Fibroblast of skin of left biceps (primary cell): ENCODE data around the gene OR2Z1.
"Not testable (repeated sequence)": the region's sequence is repeated elsewhere in the genome, so short reads cannot be mapped to it uniquely, and the experiment has no call there.

Experiments used
- DNase-seq, 2 experiments: peaks; one replicate each; pipeline ENCODE4 v3.0.0-alpha.2; 2013; ENCODE audit warnings: low read depth in 2 of 2

The OR2Z1 gene

GRCh38 chr19:8703223-8703622 is 18.2 kb upstream of the OR2Z1 start:
- no peak for DNase-seq

- DNase-seq = not testable (repeated sequence)
These were observed 16.1 kb upstream of the OR2Z1 start for GRCh38 chr19:8705304-8705703.

- DNase-seq = no peak
These were observed 15.7 kb upstream of the OR2Z1 start for GRCh38 chr19:8705742-8706141.

DNA sequence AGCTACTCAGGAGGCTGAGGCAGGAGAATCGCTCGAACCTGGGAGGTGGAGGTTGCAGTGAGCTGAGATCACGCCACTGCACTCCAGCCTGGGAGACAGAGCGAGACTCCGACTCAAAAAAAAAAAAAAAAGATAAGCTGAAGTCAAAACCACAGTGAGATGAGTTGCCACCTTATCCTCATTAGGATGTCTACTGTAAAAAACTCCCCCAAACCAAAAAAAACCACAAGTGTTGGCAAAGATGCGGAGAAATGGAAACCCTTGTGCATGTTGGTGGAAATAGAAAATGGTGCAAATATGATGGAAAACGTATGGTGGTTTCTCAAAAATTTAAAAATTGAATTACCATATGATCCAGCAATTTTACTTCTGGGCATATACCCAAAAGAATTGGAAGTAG is 11.1 kb upstream of the OR2Z1 start:
- DNase-seq = not testable (repeated sequence)

- DNase-seq = no peak
These were observed 598 bp downstream of the OR2Z1 start for GRCh38 chr19:8722032-8722431.

DNA sequence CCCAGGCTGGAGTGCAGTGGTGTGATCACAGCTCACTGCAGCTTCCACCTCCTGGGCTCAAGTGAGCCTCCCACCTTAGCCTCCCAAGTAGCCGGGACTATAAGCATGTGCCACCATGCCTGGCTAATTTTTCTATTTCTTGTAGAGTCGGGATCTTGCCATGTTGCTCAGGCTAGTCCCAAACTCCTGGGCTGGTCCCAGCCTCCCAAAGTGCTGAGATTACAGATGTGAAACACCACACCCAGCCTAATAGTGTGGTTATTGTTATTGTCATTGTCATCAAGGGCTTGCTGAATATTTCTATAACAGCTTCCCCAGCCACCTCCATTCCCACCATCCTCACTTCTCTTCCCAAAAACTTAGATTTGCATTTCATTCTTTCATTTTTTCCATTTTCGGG is 2.8 kb downstream of the OR2Z1 start:
- no peak for DNase-seq

- no peak for DNase-seq
These were observed 10.2 kb downstream of the OR2Z1 start for GRCh38 chr19:8731428-8732169.

GRCh38 chr19:8738377-8738776 is 16.9 kb downstream of the OR2Z1 start:
- no peak for DNase-seq

DNA sequence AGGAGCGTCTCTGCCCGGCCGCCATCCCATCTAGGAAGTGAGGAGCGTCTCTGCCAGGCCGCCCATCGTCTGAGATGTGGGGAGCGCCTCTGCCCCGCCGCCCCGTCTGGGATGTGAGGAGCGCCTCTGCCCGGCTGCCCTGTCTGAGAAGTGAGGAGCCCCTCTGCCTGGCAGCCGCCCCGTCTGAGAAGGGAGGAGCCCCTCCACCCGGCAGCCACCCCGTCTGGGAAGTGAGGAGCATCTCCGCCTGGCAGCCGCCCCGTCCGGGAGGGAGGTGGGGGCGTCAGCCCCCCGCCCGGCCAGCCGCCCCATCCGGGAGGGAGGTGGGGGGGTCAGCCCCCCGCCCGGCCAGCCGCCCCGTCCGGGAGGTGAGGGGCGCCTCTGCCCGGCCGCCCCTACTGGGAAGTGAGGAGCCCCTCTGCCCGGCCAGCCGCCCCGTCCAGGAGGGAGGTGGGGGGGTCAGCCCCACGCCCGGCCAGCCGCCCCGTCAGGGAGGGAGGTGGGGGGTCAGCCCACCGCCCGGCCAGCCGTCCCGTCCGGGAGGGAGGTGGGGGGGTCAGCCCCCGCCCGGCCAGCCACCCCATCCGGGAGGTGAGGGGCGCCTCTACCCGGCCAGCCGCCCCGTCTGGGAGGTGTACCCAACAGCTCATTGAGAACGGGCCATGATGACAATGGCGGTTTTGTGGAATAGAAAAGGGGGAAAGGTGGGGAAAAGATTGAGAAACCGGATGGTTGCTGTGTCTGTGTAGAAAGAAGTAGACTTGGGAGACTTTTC is 18.0 kb downstream of the OR2Z1 start:
- DNase-seq = not testable (repeated sequence)

DNA sequence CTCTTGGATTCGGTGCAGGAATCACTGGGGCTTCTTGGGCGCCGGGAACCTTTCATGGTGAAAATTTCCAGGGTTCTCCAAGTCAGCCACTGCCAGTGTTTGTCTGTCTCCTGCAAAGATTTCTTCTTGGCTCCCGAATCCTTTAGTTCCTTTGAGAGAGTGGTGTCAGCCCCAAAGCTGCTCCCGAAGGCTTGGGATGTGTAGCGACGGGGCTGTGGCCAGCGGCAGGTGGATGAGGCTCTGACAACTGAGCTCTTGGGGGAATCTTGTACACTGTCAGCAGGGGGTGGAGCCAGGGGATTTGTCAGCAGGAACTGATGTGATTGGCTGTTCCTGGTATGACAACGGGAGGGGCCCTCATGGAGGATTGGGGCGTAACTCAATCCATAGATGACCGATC is 45.8 kb downstream of the OR2Z1 start:
- not testable (repeated sequence) for DNase-seq

DNA sequence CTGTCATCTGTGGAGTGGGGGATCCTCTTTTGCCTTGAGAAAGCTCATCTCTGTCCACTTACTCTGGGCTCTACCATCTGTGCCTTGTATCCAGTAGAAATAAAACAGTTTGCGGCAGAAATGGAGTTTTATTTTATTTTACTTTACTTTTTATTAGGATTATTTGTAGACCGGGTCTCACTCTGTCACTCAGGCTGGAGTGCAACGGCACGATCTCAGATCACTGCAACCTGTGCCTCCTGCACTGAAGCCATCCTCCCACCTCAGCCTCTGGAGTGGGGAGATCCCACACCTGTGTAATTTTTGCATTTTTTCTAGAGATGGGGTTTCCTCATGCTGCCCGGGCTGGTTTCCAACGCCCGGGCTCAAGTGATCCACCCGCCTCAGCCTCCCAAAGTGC is 47.8 kb downstream of the OR2Z1 start:
- DNase-seq = not testable (repeated sequence)

DNA sequence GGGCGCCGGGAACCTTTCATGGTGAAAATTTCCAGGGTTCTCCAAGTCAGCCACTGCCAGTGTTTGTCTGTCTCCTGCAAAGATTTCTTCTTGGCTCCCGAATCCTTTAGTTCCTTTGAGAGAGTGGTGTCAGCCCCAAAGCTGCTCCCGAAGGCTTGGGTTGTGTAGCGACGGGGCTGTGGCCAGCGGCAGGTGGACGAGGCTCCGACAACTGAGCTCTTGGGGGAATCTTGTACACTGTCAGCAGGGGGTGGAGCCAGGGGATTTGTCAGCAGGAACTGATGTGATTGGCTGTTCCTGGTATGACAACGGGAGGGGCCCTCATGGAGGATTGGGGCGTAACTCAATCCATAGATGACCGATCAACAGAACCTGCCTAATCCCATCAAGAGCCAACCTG is 52.2 kb downstream of the OR2Z1 start:
- DNase-seq = not testable (repeated sequence)
